Measurements from ENCODE around the gene ABCG1.

DNA sequence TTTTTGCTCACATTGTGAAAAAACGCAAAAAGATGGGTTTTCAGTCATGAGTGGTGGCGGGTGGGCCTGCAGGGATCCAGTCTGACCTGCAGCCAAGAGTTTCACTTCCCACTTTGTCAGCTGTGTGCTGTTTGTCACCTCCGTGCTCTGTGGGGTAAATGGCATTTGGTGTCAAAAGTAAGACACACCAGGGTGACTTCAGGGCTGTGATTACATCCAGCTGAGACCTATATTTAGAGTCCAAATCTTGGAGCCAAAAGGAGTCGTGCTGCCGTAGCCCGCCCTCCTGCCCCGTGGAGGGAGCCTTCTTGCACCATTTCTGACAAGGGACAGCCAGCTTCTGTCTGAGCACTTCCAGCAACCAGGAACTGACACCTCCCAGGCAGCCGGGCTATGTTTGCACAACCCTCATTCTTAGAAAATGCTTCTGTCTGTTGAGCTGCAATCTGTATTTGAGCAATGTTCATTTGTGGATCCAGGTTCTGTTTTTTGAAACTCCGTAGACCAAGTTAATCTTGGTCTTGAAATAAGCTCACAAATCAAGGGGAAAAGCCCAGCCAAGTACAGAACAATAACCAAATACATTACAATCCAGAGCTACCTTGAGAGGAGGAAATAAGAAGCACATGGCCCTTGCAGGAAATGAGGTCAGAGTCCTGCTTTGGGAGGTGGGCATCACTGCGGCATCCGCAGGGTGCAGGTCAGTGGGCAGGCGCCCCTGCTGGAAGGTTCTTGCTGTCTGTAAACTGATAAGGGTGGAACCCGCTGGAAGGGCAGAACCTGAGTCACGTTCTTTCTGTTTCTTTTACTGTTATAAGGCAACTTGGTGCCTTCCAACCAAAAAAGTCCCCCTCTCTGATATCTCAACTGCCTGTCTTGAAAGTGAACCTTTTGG is 14.4 kb downstream of the ABCG1 start:
- TF ChIP-seq ELF4 (IDR thresholded peaks at IDR 0.05) (no peak), ARNT (IDR thresholded peaks at IDR 0.05) (no peak), ZNF384 (IDR thresholded peaks at IDR 0.05) (no peak), LEF1 (IDR thresholded peaks at IDR 0.05; ENCODE audit: borderline replicate concordance) (no peak), SUZ12 (IDR thresholded peaks at IDR 0.05) (no peak), BHLHE40 (IDR thresholded peaks at IDR 0.05; ENCODE audit: borderline replicate concordance) (no peak), L3MBTL2 (conservative IDR thresholded peaks at IDR 0.05) (peak; percentile 39; the same call in 1 of the 2 replicates), SP1 (IDR thresholded peaks at IDR 0.05) (no peak), TARDBP (IDR thresholded peaks at IDR 0.05) (no peak), FOXM1 (IDR thresholded peaks at IDR 0.05; ENCODE audit: borderline replicate concordance) (no peak), FOXA1 (IDR thresholded peaks at IDR 0.05) (no peak), FOXK2 (IDR thresholded peaks at IDR 0.05) (no peak)
- TF ChIP-seq, protein P1, sequence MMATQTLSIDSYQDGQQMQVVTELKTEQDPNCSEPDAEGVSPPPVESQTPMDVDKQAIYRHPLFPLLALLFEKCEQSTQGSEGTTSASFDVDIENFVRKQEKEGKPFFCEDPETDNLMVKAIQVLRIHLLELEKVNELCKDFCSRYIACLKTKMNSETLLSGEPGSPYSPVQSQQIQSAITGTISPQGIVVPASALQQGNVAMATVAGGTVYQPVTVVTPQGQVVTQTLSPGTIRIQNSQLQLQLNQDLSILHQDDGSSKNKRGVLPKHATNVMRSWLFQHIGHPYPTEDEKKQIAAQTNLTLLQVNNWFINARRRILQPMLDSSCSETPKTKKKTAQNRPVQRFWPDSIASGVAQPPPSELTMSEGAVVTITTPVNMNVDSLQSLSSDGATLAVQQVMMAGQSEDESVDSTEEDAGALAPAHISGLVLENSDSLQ (IDR thresholded peaks at IDR 0.05), result no peak

Measured in HEK293T (cell line).